ENCODE measurements around the gene KRT40.

DNA sequence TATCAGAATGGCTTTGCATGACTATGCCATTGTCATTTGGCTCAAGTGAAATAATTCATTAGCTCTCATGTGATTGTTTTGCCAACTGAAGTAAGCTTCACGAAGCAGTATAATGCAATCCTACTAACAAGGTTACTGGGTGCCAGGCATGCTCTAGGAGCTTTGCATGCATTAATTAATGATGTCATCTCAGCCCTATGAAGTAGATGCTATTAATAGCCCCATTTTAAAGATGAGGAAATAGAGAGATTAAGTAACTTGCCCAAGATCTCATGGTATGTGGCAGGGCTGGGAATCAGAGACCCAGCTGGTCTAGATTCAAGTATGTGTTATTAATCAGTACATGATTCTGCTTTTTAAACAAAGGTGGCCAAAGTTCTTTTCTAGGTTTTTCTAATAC is 31.5 kb downstream of the KRT40 start:
- TF ChIP-seq, protein P1, sequence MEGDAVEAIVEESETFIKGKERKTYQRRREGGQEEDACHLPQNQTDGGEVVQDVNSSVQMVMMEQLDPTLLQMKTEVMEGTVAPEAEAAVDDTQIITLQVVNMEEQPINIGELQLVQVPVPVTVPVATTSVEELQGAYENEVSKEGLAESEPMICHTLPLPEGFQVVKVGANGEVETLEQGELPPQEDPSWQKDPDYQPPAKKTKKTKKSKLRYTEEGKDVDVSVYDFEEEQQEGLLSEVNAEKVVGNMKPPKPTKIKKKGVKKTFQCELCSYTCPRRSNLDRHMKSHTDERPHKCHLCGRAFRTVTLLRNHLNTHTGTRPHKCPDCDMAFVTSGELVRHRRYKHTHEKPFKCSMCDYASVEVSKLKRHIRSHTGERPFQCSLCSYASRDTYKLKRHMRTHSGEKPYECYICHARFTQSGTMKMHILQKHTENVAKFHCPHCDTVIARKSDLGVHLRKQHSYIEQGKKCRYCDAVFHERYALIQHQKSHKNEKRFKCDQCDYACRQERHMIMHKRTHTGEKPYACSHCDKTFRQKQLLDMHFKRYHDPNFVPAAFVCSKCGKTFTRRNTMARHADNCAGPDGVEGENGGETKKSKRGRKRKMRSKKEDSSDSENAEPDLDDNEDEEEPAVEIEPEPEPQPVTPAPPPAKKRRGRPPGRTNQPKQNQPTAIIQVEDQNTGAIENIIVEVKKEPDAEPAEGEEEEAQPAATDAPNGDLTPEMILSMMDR (IDR thresholded peaks at IDR 0.05; ENCODE audit: extremely low read depth in 1 of 2, insufficient read depth in 1 of 2, low read depth in 1 of 2, low read length in 2 of 2): no peak
- TF ChIP-seq POLR2A (IDR thresholded peaks at IDR 0.05; ENCODE audit: low read depth, low read length): no peak
- no peak for TF ChIP-seq POLR2AphosphoS5 (IDR thresholded peaks at IDR 0.05; ENCODE audit: insufficient read depth, low read depth, low read length)
